NK-92 (cell line): Measurements from ENCODE around the gene ANKS1A.

Source experiments
- DNase-seq: peaks from one replicate; lab custom pipeline; 2025; ENCODE audit not compliant: unreplicated experiment; lab: John Stamatoyannopoulos, UW

ANKS1A gene

GRCh38 chr6:35036828-35037663 is 148.0 kb downstream of the ANKS1A start:
- DNase-seq, result no peak

- DNase-seq, result no peak
These were observed 148.6 kb downstream of the ANKS1A start for GRCh38 chr6:35037664-35038038.

GRCh38 chr6:35038076-35038475 is 149.0 kb downstream of the ANKS1A start:
- DNase-seq, result no peak

- no peak for DNase-seq
These were observed 151.3 kb downstream of the ANKS1A start for GRCh38 chr6:35040398-35040797.

GRCh38 chr6:35041086-35041861 is 152.2 kb downstream of the ANKS1A start:
- DNase-seq, result no peak

- no peak for DNase-seq
These were observed 153.2 kb downstream of the ANKS1A start for GRCh38 chr6:35042031-35042815.

GRCh38 chr6:35043381-35044130 is 154.5 kb downstream of the ANKS1A start:
- DNase-seq, result no peak

DNA sequence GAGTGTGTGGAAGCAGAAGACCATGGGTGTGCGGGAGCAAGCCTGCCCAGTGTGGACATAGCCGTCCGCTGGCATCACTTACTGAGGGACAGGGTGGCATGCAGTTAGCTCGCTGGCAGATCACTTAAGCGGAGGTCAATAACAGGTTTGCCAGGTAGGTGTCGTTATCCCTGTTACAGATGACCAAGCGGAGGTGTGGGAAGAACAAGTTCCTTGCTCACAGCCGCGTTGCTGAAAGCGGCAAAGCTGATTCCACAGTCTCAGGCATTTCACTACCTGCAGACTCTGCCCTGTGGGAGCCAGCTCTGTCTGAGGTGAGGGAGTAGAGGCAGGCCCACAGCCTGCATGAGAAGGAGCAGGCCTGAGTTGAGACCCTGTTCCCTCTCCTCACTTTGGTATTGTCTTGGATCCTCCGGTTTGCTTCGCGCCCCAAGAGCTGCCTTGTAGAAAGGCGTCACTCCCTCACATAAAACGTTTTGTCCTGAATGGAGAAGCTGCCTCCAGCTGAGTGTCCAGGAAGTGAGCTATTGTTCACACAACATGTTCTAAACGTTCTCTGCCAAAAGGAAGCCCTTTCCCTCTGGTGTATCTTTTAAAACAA is 155.2 kb downstream of the ANKS1A start:
- no peak for DNase-seq

DNA sequence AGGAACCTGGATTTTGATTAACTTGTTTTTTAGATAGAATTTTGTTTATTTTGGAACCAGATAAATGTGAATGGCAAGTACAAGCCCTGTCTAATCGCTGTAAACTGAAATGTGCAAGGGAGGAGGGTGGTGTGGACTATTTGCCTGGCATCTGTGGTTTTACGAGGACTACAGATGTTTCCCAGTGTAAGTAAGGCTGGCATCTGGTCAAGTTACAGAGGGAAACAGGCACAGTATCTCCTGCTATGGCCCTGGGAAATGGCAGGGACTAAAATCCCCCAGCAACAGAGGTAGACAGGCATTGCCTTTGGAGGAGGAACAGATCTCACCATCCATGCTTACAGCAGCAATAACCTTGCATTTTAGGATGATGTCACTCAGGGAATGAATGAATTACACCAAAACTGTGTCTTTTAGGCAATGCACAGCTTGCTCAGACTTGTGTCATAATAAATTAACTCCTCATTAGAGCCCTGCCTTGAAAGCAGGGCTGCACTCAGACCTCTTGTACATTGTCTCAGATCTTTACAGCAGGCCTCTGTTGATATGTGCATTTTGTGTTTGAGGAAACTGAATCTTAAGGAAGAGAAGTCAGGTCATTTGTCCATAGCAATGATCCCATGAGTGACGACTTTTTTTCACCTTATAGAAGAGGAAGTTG is 155.8 kb downstream of the ANKS1A start:
- no peak for DNase-seq

- DNase-seq, result no peak
These were observed 157.0 kb downstream of the ANKS1A start for GRCh38 chr6:35046103-35046502.

DNA sequence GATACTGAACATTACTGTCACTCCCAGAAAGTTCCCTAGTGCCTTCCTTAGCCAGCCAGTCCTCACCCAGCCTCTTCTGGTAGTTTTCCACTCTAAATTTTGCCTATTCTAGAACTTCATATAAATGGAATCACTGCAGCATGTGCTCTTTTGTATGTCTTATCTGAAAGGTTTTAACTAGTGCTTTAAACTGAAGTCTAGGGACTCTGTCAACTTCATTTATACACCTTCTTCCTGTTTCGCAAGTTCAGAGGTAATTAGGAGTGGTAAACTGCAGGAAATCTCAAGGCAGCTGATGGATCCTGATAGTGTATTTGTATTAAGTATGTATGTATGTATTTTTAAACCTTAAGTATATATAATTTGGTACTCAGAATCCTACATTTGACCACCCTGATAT is 157.8 kb downstream of the ANKS1A start:
- no peak for DNase-seq

DNA sequence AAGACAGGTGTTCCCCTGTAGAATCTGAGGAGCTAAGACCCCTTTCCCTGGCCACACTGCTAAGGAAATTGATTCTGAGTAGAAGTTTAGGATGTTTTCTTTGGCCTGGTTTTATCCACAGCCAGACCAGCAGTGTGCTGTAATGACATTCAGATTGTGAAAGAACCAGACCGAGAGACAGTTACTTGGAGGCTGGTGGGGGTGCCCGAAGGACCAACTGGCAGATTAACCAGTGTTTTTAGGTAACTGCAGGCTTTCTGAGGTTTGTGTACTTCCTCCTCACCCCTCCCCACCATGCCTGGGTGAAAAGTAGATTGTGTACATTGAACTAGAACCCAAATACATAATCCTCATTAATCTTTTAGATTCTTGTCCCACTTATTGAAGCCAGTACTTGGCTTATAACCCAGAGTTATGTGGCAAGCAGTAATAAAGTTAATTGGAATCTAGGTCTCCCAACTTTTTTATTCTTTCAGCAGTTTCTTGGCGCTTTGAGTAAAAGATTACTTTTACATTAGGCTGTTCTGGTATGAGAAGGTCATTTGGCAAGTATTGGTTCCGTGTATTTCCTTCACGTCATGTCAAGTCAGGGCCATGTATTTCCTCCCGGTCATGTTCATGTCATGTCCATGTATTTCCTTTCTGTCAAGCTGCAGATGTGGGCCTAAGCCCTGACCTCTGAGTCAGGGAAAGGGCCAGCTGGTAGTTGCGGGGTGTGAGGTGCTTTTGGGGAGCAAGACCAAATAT is 158.4 kb downstream of the ANKS1A start:
- no peak for DNase-seq

- no peak for DNase-seq
These were observed 159.1 kb downstream of the ANKS1A start for GRCh38 chr6:35048031-35048613.

DNA sequence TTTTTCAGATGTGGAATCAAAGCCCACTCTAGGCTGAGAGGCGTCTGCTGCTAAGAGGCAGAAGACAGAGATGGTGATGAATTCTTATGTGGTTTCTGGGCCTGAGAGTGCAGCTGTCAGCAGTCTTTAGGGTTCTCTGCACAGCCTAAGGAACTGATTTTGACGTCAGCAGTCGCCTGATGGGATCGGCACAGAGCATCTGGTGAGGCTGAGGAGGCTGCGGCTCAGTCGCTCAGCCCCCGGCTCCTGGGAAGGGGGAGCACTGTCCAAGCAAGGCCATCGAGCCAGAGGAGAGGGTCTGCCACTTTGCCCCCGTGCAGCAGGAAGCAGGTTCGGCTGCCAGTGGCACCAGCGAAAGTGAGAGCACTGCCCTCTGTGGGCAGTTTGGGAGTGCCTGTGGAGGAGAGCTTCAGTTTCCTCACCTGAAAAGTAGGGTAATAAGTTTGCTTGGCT is 159.6 kb downstream of the ANKS1A start:
- DNase-seq, result no peak

- no peak for DNase-seq
These were observed 160.2 kb downstream of the ANKS1A start for GRCh38 chr6:35049156-35049735.

DNA sequence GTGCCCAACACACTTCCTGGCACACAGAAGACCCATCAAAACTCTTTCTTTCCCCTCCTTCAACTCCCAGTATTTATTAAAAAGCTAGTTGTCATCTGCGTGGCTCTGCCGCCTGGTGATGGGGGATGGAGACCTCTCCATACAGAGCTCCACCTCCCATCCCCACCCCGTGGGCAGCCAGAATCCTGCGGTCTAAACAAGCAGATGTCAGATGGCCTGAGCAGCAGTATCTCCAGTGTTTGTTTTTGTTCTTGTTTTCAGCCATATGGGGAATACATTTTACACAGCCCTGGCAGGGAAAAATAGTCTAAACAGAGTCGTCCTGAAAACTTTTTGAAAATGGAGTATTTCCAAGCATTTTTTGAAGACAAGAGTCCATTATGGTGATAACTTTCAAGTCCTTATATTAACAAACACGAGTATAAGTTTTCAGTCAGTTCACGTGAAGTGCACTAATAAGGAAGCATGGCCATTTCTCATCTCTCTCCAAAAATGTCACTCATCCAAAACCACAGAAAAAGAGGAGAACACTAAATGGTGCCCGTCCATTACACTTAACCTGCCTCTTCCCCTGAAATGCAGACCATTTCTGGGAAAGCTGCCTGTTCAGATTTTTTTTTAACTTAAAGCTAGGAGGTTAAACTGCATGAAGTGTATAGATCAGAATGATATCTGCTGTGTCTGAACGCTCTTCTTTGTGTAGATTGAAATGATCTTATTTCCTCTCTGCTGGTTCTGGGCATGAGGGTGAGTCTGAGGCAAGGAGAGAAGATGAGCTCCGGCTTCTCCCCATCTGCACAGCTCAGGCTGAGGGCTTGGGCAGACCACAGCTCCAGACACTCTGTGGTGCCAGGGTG is 161.1 kb downstream of the ANKS1A start:
- DNase-seq, result no peak

- DNase-seq, result no peak
These were observed 161.8 kb downstream of the ANKS1A start for GRCh38 chr6:35050757-35051330.
